Fibroblast of lung (primary cell): ENCODE measurements around the gene SMARCD1.

ENCODE experiments used
- CTCF ChIP-seq, 2 donors: IDR thresholded peaks in 1 of 2; conservative IDR thresholded peaks in 1 of 2; 1 replicate in 1 of 2; 2 replicates in 1 of 2; pipeline ENCODE4 v1.5.1; 2011 to 2012; ENCODE audit warnings: low read length in 2 of 2, control low read depth in 1 of 2, inconsistent platforms in 1 of 2, low read depth in 1 of 2, mild to moderate bottlenecking in 1 of 2
- EZH2 ChIP-seq: IDR thresholded peaks from 2 replicates; pipeline ENCODE4 v1.5.1; 2012; ENCODE audit warnings: low read length, control low read depth, mild to moderate bottlenecking; ENCODE audit errors: missing control alignments

GRCh38 chr12:50052544-50052943 lies 32.6 kb upstream of the SMARCD1 start:
- no peak for TF ChIP-seq CTCF (conservative IDR thresholded peaks at IDR 0.05 in 1 of 2, IDR thresholded peaks at IDR 0.05 in 1 of 2; ENCODE audit: low read depth in 1 of 2, low read length in 2 of 2)
- no peak for TF ChIP-seq EZH2
